ENCODE data around the gene PDGFA.

GRCh38 chr7:550881-551614 lies 31.4 kb upstream of the PDGFA start:
- TF ChIP-seq, protein P1, sequence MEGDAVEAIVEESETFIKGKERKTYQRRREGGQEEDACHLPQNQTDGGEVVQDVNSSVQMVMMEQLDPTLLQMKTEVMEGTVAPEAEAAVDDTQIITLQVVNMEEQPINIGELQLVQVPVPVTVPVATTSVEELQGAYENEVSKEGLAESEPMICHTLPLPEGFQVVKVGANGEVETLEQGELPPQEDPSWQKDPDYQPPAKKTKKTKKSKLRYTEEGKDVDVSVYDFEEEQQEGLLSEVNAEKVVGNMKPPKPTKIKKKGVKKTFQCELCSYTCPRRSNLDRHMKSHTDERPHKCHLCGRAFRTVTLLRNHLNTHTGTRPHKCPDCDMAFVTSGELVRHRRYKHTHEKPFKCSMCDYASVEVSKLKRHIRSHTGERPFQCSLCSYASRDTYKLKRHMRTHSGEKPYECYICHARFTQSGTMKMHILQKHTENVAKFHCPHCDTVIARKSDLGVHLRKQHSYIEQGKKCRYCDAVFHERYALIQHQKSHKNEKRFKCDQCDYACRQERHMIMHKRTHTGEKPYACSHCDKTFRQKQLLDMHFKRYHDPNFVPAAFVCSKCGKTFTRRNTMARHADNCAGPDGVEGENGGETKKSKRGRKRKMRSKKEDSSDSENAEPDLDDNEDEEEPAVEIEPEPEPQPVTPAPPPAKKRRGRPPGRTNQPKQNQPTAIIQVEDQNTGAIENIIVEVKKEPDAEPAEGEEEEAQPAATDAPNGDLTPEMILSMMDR (IDR thresholded peaks at IDR 0.05; ENCODE audit: borderline replicate concordance, extremely low read depth, low read length, poor library complexity, severe bottlenecking) = no peak
- TF ChIP-seq EZH2 (IDR thresholded peaks at IDR 0.05; ENCODE audit: borderline replicate concordance, low read depth, low read length, severe bottlenecking) = no peak
